ENCODE results near the gene ZNF804A. TPM values are rescaled to one million over a fixed set of nuclear protein-coding genes. Genes with fewer than 3 reads are reported as not detected.

The ZNF804A gene
- total RNA-seq, 1 experiment from 2014 or later, result not detected

- no peak overlapping the region for H3K27ac Mint-ChIP-seq (ENCODE audit: unreplicated experiment)
- H3K36me3 Mint-ChIP-seq (ENCODE audit: insufficient read depth, unreplicated experiment), result no peaks in the 10 kb centered on the region
- DNase-seq, result no peak
- no peaks in the 10 kb centered on the region for H3K4me1 Mint-ChIP-seq (ENCODE audit: low read depth, unreplicated experiment)
- H3K9me3 ChIP-seq, result no peaks in the 10 kb centered on the region
- ChIA-PET POLR2A (no interaction called here), CTCF (no interaction called here)
- H3K9me3 Mint-ChIP-seq (ENCODE audit: unreplicated experiment), result no peaks in the 10 kb centered on the region
- TF ChIP-seq CTCF (IDR thresholded peaks at IDR 0.05; ENCODE audit: insufficient read depth in 1 of 2, low read depth in 1 of 2, low read length in 1 of 2, severe bottlenecking in 1 of 2, unreplicated experiment in 1 of 2), result no peak
- H3K4me3 Mint-ChIP-seq (ENCODE audit: unreplicated experiment), result no peak overlapping the region
- no TSS peak for BruUV-seq (replicated peaks)
- H3K27me3 ChIP-seq (replicated peaks; ENCODE audit: control insufficient read depth, insufficient read depth, low read length), result no peaks in the 10 kb centered on the region
- no peaks in the 10 kb centered on the region for H3K4me1 ChIP-seq
- no peak overlapping the region for H3K4me3 ChIP-seq (ENCODE audit: low read depth, low read length)
- H3K27me3 Mint-ChIP-seq (ENCODE audit: insufficient read depth, unreplicated experiment), result no peaks in the 10 kb centered on the region
- intact Hi-C loops (cut with micrococcal nuclease; ENCODE audit: unreplicated experiment), result no loop called here
- H3K36me3 ChIP-seq (ENCODE audit: control insufficient read depth, insufficient read depth, low read length), result no peaks in the 10 kb centered on the region
These were observed 35.4 kb downstream of the ZNF804A start for GRCh38 chr2:184633726-184634125.

GRCh38 chr2:184637781-184638180, 39.5 kb downstream of the ZNF804A start:
- no peaks in the 10 kb centered on the region for H3K36me3 Mint-ChIP-seq (ENCODE audit: insufficient read depth, unreplicated experiment)
- CTCF ChIA-PET, result no interaction called here
- Histone ChIP-seq H3K9me3 (no peaks in the 10 kb centered on the region), H3K27me3 (replicated peaks; ENCODE audit: control insufficient read depth, insufficient read depth, low read length) (no peaks in the 10 kb centered on the region), H3K4me3 (ENCODE audit: low read depth, low read length) (no peak overlapping the region), H3K36me3 (ENCODE audit: control insufficient read depth, insufficient read depth, low read length) (no peaks in the 10 kb centered on the region), H3K4me1 (no peaks in the 10 kb centered on the region)
- no peak for TF ChIP-seq CTCF (IDR thresholded peaks at IDR 0.05; ENCODE audit: insufficient read depth in 1 of 2, low read depth in 1 of 2, low read length in 1 of 2, severe bottlenecking in 1 of 2, unreplicated experiment in 1 of 2)
- no peaks in the 10 kb centered on the region for H3K9me3 Mint-ChIP-seq (ENCODE audit: unreplicated experiment)
- H3K27ac Mint-ChIP-seq (ENCODE audit: unreplicated experiment), result no peak overlapping the region
- H3K4me3 Mint-ChIP-seq (ENCODE audit: unreplicated experiment), result no peak overlapping the region
- no peaks in the 10 kb centered on the region for H3K4me1 Mint-ChIP-seq (ENCODE audit: low read depth, unreplicated experiment)
- no TSS peak for BruUV-seq (replicated peaks)
- no peaks in the 10 kb centered on the region for H3K27me3 Mint-ChIP-seq (ENCODE audit: insufficient read depth, unreplicated experiment)
- POLR2A ChIA-PET, result no interaction called here
- intact Hi-C loops (cut with micrococcal nuclease; ENCODE audit: unreplicated experiment), result no loop called here
- DNase-seq, result no peak

- no peak for TF ChIP-seq CTCF (IDR thresholded peaks at IDR 0.05; ENCODE audit: insufficient read depth in 1 of 2, low read depth in 1 of 2, low read length in 1 of 2, severe bottlenecking in 1 of 2, unreplicated experiment in 1 of 2)
- peaks cover 8% of the 10 kb centered on the region for H3K9me3 ChIP-seq
- intact Hi-C loops (cut with micrococcal nuclease; ENCODE audit: unreplicated experiment), result no loop called here
- Mint-ChIP-seq H3K27me3 (ENCODE audit: insufficient read depth, unreplicated experiment) (no peaks in the 10 kb centered on the region), H3K4me1 (ENCODE audit: low read depth, unreplicated experiment) (peaks cover 12% of the 10 kb centered on the region), H3K4me3 (ENCODE audit: unreplicated experiment) (no peak overlapping the region), H3K9me3 (ENCODE audit: unreplicated experiment) (peaks cover 15% of the 10 kb centered on the region), H3K36me3 (ENCODE audit: insufficient read depth, unreplicated experiment) (no peaks in the 10 kb centered on the region), H3K27ac (ENCODE audit: unreplicated experiment) (no peak overlapping the region)
- no TSS peak for BruUV-seq (replicated peaks)
- no peaks in the 10 kb centered on the region for H3K36me3 ChIP-seq (ENCODE audit: control insufficient read depth, insufficient read depth, low read length)
- ChIA-PET CTCF (no interaction called here), POLR2A (no interaction called here)
- H3K4me3 ChIP-seq (ENCODE audit: low read depth, low read length), result no peak overlapping the region
- DNase-seq, result no peak
- peaks cover 20% of the 10 kb centered on the region for H3K4me1 ChIP-seq
- no peaks in the 10 kb centered on the region for H3K27me3 ChIP-seq (replicated peaks; ENCODE audit: control insufficient read depth, insufficient read depth, low read length)
These were observed 46.4 kb downstream of the ZNF804A start for GRCh38 chr2:184644685-184645084.
